Nephron (organoid): ENCODE results near the gene CASP4.

Experiments used
- H3K27ac Mint-ChIP-seq, 3 experiments: 2 replicates each; pipeline ENCODE4 v1.8.0; 2020; ENCODE audit warnings: mixed read lengths in 3 of 3, mild to moderate bottlenecking in 2 of 3, moderate library complexity in 1 of 3
- H3K27me3 Mint-ChIP-seq: 2 replicates; pipeline ENCODE4 v1.8.0; 2021; ENCODE audit warnings: low read depth, mild to moderate bottlenecking, moderate library complexity, mixed read lengths
- H3K36me3 Mint-ChIP-seq: 2 replicates; pipeline ENCODE4 v1.8.0; 2020; ENCODE audit warnings: low read depth, mixed read lengths
- H3K4me1 Mint-ChIP-seq: 2 replicates; pipeline ENCODE4 v1.8.0; 2020; ENCODE audit warnings: mixed read lengths
- H3K4me3 Mint-ChIP-seq, 3 experiments: 2 replicates each; pipeline ENCODE4 v1.8.0; 2020; ENCODE audit warnings: mild to moderate bottlenecking in 3 of 3, mixed read lengths in 3 of 3, moderate library complexity in 2 of 3
- H3K9me3 Mint-ChIP-seq: 2 replicates; pipeline ENCODE4 v1.8.0; 2020; ENCODE audit warnings: mixed read lengths
- TF ChIP-seq, protein P1 (sequence below), 3 experiments: fragments of 200-600 bp; sonication (generic); IDR thresholded peaks; one replicate each; pipeline ENCODE4 v1.5.0; 2021; ENCODE audit warnings: antibody characterized with exemption in 3 of 3; ENCODE audit not compliant: unreplicated experiment in 3 of 3

CASP4 gene

DNA sequence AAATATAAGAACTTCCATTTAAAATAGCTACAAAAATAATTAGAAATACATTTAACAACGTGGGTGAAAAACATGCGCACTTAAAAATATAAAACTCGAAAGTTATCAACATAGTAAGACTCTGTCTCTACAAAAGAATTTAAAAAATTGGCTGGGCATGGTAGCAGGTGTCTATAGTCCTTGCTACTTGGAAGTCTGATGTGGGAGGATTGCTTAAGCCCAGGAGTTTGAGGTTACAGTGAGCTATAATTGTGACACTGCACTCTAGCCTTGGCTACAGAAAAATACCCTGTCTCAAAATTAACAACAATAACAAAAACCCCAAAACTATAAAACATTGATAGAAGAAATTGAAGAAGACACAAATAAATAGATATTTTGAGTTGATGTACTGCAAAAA is 56.3 kb downstream of the CASP4 start:
- Mint-ChIP-seq H3K36me3 (no peaks in the 10 kb centered on the region), H3K27me3 (no peaks in the 10 kb centered on the region)

DNA sequence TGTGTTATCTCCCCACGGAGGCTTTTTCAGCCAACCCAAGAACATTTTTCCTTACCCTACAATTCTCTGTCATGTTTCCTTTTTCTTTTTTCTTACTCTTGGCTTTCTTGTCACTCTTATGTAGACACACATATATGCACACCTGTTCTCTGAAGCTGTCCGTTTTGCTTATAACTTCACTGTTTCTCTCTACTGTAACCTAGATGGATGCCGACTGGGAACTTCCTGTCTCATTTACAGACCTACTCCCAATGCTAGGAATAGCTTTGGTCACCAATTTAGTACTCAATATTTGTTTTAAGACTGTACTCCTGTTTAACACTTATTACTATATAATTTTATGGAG is 60.2 kb downstream of the CASP4 start:
- no peak overlapping the region for H3K27ac Mint-ChIP-seq
- H3K9me3 Mint-ChIP-seq: no peaks in the 10 kb centered on the region
- TF ChIP-seq, protein P1, sequence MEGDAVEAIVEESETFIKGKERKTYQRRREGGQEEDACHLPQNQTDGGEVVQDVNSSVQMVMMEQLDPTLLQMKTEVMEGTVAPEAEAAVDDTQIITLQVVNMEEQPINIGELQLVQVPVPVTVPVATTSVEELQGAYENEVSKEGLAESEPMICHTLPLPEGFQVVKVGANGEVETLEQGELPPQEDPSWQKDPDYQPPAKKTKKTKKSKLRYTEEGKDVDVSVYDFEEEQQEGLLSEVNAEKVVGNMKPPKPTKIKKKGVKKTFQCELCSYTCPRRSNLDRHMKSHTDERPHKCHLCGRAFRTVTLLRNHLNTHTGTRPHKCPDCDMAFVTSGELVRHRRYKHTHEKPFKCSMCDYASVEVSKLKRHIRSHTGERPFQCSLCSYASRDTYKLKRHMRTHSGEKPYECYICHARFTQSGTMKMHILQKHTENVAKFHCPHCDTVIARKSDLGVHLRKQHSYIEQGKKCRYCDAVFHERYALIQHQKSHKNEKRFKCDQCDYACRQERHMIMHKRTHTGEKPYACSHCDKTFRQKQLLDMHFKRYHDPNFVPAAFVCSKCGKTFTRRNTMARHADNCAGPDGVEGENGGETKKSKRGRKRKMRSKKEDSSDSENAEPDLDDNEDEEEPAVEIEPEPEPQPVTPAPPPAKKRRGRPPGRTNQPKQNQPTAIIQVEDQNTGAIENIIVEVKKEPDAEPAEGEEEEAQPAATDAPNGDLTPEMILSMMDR (IDR thresholded peaks at IDR 0.05; ENCODE audit: unreplicated experiment in 3 of 3): no peak
- no peaks in the 10 kb centered on the region for H3K27me3 Mint-ChIP-seq
- no peaks in the 10 kb centered on the region for H3K36me3 Mint-ChIP-seq
- H3K4me1 Mint-ChIP-seq: peaks cover 5% of the 10 kb centered on the region
- no peak overlapping the region for H3K4me3 Mint-ChIP-seq

More for the DNA sequence above, 56.3 kb downstream of the CASP4 start:
- Mint-ChIP-seq H3K4me1 (peaks cover 5% of the 10 kb centered on the region), H3K4me3 (no peak overlapping the region), H3K27ac (no peak overlapping the region), H3K9me3 (no peaks in the 10 kb centered on the region)
- TF ChIP-seq, protein P1 (IDR thresholded peaks at IDR 0.05; ENCODE audit: unreplicated experiment in 3 of 3): no peak

DNA sequence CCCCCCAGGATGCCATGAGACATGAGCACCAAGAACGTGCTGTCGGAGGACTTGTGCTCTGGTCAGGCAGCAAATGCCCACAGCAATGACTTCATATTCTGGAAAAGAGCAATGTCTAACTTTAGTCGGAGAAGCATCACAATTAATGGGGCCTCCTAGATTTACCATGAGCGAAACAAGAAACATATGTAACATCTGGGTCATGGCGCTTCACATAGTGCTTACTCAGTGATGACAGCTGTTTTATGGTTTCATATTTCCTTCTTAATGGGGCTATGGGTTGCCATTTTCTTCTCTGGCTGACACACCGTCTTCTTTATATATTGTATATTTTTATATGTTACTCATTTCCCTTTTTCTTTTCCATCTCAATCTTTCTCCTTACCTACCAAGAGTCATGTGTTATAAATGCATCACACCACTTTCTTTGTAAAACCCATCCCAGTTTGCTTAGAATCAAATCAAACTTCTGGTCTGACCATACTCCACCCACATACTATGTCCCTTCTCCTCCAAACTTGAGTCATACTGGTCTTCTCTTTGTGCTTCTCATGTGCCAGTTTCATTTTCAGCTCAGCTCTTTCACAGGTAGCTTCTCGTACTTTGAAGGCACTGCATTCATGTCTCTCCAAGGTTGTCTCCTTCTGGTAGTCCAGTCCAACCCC is 60.7 kb downstream of the CASP4 start:
- TF ChIP-seq, protein P1 (IDR thresholded peaks at IDR 0.05; ENCODE audit: unreplicated experiment in 3 of 3): no peak
- H3K9me3 Mint-ChIP-seq: no peaks in the 10 kb centered on the region
- H3K27ac Mint-ChIP-seq: peak overlapping the region in 1 of 3 experiments; percentile 18
- H3K36me3 Mint-ChIP-seq: no peaks in the 10 kb centered on the region
- H3K4me3 Mint-ChIP-seq: no peak overlapping the region
- peaks cover 5% of the 10 kb centered on the region for H3K4me1 Mint-ChIP-seq
- H3K27me3 Mint-ChIP-seq: no peaks in the 10 kb centered on the region

DNA sequence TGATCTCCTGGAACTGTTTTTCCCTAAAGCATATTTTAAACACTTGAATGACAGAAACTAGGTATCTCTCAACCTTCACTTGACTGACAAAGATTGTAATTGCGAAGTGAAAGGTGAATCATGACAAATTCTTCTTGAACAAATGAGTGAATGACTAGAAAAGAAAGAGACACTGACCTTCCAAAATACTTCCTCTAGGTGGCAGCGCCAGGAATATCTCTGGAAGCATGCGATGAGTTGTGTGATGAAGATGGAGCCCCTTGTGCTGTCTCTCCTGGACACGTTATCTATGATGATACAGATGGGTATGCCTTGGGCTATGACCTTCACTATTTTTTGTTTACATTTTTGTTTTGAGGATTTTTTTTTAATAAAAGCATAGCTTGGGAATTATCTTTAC is 63.1 kb downstream of the CASP4 start:
- no peaks in the 10 kb centered on the region for H3K27me3 Mint-ChIP-seq
- H3K4me3 Mint-ChIP-seq: no peak overlapping the region
- no peak overlapping the region for H3K27ac Mint-ChIP-seq
- no peaks in the 10 kb centered on the region for H3K4me1 Mint-ChIP-seq
- TF ChIP-seq, protein P1 (IDR thresholded peaks at IDR 0.05; ENCODE audit: unreplicated experiment in 3 of 3): no peak
- H3K36me3 Mint-ChIP-seq: no peaks in the 10 kb centered on the region
- no peaks in the 10 kb centered on the region for H3K9me3 Mint-ChIP-seq

DNA sequence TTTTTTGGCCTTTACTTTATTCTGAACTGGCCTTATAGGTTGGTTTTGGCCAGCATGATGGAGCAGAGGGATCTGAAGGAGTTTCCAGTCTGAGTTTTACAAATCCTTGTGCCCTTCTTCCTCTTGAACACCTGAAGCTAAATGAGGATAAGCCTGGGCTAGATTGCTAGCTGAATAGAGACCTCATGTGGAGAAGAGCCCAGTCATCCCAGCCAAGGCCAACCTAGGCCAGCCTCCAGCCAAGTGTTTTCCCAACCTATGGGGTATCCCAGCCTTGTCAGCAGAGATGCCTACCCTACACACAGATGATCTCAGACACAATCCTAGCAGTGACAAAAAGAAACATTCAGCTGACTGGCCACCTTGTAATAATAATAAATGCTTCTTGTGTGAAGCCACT is 69.1 kb downstream of the CASP4 start:
- no peak overlapping the region for H3K4me3 Mint-ChIP-seq
- no peak overlapping the region for H3K27ac Mint-ChIP-seq
- H3K36me3 Mint-ChIP-seq: no peaks in the 10 kb centered on the region
- H3K9me3 Mint-ChIP-seq: no peaks in the 10 kb centered on the region
- TF ChIP-seq, protein P1 (IDR thresholded peaks at IDR 0.05; ENCODE audit: unreplicated experiment in 3 of 3): no peak
- H3K27me3 Mint-ChIP-seq: no peaks in the 10 kb centered on the region
- H3K4me1 Mint-ChIP-seq: peaks cover 19% of the 10 kb centered on the region

DNA sequence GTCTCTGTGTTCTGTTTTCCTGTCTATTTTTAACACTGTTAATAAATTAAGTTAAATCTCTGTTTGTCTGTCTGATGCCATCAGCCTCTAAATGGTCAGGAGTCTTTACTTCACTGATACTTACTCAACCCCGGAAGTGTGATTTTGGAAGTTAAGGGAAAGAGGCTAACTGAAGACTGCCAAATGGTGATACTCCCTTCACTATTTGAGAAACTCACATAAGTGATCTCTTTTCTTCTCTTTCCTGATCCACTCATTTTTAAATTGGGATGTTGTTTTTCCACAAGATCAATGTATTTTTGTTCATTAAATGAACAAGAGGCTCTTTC is 69.7 kb downstream of the CASP4 start:
- H3K4me1 Mint-ChIP-seq: peaks cover 19% of the 10 kb centered on the region

More for the DNA sequence above, 69.7 kb downstream of the CASP4 start:
- Mint-ChIP-seq H3K9me3 (no peaks in the 10 kb centered on the region), H3K27ac (peak overlapping the region; percentile 42 to 75 (median 53)), H3K27me3 (no peaks in the 10 kb centered on the region), H3K36me3 (no peaks in the 10 kb centered on the region), H3K4me3 (no peak overlapping the region)
- TF ChIP-seq, protein P1 (IDR thresholded peaks at IDR 0.05; ENCODE audit: unreplicated experiment in 3 of 3): no peak
